ENCODE data around the gene SUGCT.

The SUGCT gene

DNA sequence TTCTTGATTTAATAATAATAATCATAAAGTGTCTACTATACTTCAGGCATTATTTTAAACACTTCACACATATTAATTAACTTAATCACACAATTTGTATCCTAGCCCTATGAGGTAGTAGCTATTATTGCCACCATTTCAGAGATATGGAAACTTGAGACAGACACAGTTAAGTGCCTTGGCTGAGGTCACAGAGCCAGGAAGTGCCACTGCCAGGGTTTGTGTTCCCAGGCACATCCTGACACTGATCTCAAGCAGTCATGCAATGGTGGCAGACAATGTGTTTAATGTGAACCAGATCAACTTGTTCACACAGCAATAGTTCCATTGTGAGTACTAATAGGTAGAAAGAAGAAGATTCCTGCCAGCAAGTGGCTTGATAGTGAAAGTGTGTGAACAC lies 666.0 kb downstream of the SUGCT start:
- no peak overlapping the region for H3K27ac ChIP-seq
- no peak for TF ChIP-seq ZFX (IDR thresholded peaks at IDR 0.05)
- TF ChIP-seq, protein P1, sequence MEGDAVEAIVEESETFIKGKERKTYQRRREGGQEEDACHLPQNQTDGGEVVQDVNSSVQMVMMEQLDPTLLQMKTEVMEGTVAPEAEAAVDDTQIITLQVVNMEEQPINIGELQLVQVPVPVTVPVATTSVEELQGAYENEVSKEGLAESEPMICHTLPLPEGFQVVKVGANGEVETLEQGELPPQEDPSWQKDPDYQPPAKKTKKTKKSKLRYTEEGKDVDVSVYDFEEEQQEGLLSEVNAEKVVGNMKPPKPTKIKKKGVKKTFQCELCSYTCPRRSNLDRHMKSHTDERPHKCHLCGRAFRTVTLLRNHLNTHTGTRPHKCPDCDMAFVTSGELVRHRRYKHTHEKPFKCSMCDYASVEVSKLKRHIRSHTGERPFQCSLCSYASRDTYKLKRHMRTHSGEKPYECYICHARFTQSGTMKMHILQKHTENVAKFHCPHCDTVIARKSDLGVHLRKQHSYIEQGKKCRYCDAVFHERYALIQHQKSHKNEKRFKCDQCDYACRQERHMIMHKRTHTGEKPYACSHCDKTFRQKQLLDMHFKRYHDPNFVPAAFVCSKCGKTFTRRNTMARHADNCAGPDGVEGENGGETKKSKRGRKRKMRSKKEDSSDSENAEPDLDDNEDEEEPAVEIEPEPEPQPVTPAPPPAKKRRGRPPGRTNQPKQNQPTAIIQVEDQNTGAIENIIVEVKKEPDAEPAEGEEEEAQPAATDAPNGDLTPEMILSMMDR (conservative IDR thresholded peaks at IDR 0.05) = no peak

DNA sequence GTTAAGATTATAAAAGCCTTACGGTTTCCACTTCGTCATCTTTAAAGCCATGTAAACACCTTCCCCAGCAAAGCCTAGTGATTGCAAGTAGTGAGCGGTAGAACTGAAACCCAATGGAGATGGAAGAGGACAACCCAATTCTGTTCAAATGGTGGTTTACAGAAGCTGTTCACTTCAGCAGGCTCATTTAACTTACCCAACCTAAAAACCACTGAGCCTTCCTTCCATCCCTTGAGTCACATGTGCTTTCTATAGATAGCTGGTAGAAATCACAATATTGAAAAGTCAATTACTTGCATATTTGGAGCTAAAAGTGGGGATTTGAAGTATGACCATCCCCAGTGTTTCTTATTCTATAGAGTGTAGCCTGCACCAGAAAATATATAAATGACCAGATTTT lies 667.7 kb downstream of the SUGCT start:
- H3K27ac ChIP-seq = no peak overlapping the region
- TF ChIP-seq, protein P1 (conservative IDR thresholded peaks at IDR 0.05) = no peak
- no peak for TF ChIP-seq ZFX (IDR thresholded peaks at IDR 0.05)

DNA sequence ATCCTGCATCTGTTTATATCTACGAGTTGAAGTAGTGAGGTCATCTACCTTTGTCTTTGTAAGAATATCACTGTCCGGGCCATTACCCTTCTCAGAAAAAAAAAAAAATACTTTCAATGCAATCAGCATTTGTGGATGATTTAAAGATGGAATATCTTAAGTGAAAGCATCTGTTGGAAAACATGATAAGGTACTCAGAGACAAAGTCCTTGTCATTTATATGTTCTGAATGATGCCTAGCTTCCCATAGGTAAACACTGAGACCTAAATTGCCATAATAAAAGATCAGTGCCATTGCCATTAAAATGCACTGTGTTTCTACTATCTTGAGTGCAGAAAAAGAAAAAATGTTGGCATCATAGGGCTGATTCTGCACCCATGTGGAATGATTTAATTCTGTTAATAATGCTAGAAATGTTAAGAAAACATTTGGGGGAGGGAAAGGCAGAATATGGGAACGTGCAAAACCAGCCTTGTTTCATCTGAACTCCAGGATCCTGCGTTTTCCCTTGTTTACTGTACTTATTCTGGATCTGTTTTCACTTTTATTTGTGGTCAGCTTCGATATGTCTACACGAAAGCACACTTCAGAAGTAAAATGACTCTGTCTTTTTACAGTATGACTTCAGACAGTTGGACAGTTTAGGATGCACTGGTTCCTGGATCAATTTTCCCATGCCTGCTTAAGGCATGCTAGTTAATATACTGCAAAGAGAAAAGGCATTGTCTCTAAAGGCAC lies 669.8 kb downstream of the SUGCT start:
- TF ChIP-seq, protein P1 (conservative IDR thresholded peaks at IDR 0.05) = no peak
- no peak for TF ChIP-seq ZFX (IDR thresholded peaks at IDR 0.05)
- H3K27ac ChIP-seq = no peak overlapping the region

DNA sequence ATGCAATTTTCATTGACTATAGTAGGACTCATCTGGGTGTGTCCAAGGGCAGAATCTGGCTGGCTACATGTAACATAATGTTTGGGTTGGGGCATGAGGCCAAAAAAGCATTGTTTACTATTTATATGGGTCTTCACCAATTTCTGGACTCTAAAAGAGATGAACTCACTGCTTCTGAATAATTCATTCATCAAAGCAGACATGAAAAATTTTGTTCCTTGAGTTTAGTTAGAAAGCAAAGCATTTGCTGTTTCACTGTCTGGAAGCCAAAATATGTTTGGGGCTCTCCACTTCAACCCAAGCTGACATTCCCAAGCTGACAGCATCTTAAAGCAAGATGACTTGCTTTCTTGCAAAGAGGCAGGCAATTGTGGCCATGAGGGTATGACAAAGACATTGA lies 670.6 kb downstream of the SUGCT start:
- TF ChIP-seq, protein P1 (conservative IDR thresholded peaks at IDR 0.05) = no peak
- TF ChIP-seq ZFX (IDR thresholded peaks at IDR 0.05) = no peak
- no peak overlapping the region for H3K27ac ChIP-seq

DNA sequence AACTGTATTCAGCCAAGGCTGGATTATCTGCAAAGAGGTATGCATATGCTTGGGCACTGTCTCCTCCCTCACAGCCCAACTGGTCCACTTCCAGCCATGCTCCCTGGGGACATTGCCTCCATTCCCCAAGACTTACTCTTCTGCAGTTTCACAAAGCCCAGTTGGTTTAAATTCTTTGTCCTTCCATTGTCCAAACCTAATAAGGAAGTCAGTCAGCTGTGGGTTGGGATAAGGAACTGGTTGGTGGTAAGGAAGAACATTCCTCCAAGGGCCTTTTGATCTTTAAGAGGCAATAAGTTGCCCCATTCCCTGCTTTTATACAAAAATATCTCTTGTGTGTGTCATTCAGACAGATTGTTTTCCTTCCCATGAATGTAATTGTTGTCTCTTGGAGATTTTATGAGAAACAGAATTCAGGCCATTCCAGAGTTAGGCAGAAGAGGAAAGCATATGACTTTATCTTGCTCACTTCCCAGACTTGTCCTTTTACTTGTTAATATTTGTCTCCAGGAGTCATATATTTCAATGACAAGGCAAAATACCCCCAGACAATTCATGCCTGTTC lies 673.7 kb downstream of the SUGCT start:
- TF ChIP-seq ZFX (IDR thresholded peaks at IDR 0.05) = no peak
- TF ChIP-seq, protein P1 (conservative IDR thresholded peaks at IDR 0.05) = no peak
- H3K27ac ChIP-seq = no peak overlapping the region

DNA sequence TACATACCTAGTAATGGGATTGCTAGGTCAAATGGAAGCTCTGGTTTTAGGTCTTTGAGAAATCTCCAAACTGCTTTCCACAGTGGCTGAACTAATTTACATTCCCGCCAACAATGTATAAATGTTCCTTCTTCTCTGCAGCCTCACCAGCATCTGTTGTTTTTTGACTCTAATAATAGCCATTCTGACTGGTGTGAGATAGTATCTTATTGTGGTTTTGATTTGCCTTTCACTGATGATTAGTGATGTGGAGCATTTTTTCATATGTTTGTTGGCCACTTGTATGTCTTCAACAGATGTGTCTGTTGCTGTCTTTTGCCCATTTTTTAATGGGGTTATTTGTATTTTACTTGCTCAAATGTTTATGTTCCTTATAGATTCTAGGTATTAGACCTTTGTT lies 675.5 kb downstream of the SUGCT start:
- TF ChIP-seq, protein P1 (conservative IDR thresholded peaks at IDR 0.05) = no peak
- TF ChIP-seq ZFX (IDR thresholded peaks at IDR 0.05) = no peak
- H3K27ac ChIP-seq = no peak overlapping the region

DNA sequence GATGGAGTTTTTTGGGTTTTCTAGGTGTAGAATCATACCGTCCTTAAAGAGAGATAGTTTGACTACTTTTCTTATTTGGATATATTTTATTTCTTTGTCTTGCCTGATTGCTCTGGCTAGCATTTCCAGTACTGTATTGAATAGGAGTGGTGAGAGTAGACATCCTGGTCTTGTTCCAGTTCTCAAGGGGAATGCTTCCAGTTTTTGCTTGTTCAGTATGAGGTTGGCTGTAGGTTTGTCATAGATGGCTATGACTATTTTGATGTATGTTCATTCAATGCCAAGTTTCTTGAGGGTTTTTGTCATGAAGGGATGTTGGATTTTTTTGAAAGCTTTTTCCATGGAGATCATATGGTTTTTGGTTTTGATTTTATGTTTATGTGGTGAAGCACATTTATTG lies 676.9 kb downstream of the SUGCT start:
- no peak overlapping the region for H3K27ac ChIP-seq
- no peak for TF ChIP-seq ZFX (IDR thresholded peaks at IDR 0.05)
- TF ChIP-seq, protein P1 (conservative IDR thresholded peaks at IDR 0.05) = no peak

Data from C4-2B (cell line).